Amniotic epithelial cell (primary cell): ENCODE measurements around the gene MAL.

ENCODE experiments used
- DNase-seq: peaks from one replicate; pipeline ENCODE4 v3.0.0-alpha.2; 2010; ENCODE audit warnings: low read depth

MAL gene

DNA sequence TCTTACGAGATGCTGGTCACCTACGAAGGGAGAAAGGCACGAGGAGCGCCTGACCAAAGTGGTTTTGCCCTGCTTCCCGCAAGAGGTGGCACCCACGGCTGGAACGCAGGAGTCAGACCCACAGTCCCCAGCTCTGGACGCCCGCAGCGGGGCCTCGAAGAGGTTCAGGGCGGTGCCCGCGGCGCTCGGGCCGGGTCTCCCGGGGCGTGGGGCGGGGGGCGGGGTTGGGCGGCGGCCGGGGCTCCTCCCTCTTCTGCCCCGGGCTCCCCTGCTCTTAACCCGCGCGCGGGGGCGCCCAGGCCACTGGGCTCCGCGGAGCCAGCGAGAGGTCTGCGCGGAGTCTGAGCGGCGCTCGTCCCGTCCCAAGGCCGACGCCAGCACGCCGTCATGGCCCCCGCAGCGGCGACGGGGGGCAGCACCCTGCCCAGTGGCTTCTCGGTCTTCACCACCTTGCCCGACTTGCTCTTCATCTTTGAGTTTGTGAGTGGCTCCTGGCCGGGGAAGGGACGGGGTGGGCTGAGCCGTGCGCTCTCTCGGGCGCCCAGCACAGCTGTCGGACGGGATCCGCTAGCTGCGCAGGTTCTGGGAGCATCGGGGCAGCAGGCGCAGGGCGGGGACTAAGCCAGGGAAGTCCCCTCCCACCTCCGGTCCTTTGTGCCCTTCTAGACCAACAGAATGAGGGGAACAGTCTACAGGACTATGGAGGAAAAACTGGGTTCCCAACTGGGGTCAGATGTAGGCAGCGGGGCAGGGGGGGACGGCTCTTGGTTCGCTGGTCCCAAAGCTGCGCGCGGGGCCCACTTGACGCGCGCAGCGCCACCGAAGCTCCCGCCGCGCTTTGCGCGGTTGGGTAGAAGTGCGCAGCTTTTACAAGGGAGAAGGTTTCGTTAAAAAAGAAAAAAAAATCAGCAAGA, at the start of gene MAL:
Gene MAL (plus strand): TSS at position 303 of the 914 bp plus-strand sequence. CDS start 85 bp downstream, at position 388.
- DNase-seq: no peak

DNA sequence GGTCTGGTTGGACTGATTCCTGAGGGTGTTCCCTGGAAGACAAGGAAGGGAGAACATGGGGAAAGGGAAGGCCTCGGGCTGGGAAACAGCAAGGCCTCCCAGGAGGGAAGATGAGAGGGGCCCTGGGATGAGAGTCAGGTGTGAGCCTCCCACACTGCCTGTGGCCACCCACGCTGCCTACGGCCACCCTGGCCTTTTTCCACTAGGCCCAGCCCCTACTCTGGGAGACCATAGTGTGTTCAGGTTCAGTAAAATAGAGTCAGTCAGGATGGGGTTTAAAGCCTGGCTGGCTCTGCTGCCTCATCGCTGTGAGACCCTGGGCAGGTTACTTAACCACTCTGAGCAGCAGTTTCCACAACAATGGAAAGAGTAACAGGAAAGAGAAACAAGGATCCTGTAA, 47.7 kb upstream of the MAL start:
- no peak for DNase-seq

DNA sequence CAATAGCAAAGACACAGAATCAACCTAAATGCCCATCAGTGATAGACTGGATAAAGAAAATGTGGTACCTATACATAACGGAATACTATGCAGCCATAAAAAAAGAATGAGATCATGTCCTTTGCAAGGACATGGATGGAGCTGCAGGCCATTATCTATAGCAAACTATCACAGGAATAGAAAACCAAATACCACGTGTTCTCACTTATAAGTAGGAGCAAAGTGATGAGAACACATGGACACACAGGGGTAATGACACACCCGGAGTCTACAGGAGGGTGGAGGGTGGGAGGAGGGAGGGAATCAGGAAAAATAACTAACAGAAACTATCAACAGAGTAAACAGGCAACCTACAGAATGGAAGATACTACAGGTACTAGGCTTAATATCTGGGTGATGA, 46.6 kb upstream of the MAL start:
- DNase-seq: no peak

DNA sequence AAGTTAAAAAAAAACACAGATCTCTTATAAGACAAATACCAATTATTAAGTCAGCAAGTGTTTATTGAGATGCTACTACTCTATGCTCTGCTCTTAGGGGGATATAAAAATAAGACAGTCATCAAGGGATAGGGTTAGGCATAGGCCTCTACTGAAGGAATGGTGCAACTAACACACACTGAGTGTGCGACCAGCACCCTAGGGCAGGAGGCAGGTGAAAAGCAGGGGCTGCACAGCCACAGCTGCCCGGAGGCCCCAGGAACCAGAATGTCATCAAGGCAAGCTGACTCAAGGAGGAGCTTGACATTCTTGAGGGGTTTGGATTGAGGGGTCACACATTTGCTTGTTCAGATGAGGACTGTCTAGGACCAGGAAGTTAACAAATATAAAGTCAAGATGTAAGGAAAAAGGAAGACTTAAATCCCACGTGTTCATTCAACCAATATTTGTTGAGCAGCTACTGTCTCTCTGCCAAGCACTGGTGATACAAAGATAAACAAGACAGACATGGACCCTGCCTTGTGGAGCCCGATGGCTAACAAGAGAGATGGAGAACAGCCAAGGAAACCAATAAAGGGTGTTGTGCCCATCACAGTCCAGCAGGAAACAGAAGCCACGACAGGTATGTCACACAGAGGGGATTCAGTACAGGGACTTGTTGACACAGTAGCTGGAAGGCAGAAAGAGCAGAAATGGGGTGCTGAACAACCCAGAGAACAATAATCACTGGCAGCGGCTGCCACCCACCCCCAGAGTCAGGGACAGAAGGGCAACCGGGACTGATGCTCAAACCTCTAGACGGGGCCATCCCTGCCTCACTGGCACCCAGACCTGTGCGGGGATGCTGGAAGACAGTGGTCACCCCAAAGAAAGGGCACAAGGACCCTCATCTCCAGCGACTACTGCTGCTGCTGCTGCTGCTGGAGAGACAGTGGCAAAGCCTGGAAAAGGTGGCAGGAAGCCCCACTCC, 45.8 kb upstream of the MAL start:
- DNase-seq: no peak

DNA sequence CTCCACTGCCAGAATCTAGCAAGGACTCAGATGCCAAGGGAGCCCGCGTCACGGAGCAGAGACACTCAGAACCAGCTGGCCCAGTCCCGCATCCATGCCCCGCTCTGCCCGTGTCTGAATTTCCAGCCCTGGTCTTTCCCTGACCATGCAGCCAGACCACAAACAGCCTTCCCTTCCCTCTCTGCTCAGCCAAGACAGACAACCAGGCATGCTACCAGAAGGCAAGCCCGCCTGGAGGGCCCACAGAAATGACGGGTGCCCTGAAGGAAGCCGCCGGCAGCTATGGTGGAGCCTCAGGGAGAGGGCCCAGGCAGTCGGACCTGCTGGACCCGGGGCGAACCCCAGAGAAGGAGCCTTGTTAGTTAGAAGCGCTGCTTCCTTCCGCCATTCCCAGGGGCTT, 45.1 kb upstream of the MAL start:
- no peak for DNase-seq

DNA sequence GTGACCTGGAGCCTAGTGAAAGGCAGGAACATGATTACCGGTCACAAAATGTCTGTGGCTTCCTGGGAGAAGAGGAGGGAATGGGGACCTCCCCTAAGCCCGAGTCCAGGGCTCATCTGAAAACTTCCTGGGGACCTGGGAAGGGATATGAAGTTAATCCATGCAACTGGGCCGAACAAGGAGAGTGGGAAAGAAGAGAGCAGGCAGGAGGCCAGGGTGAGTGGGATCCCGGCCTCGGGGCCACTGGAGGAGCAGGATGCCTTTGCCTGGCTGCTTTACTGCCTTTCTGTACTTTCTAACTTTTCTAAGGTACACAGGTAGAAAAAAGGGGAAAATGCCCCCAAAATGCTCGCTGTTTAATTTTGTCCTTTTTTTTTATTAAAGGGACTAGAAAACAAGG, 43.4 kb upstream of the MAL start:
- no peak for DNase-seq

DNA sequence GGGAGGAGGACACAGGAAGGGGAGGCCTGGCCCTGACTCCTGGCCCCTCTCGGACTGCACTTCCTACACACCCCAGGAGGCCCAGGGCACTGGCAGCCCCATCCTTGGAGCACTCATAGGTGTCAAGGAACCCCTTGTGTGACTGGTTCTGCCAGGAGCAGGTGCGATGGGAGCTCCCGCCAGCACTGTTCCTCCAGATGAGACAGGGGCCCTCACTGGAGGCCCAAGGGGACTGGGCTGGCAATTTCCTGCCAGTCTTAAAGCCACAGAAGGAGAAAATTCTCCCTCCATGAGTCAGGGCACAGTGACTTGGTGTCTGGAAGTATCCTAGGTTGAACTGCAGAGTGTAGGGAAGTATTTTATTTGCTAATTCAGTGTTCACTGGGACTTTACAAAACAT, 42.8 kb upstream of the MAL start:
- peak; percentile 2 for DNase-seq

DNA sequence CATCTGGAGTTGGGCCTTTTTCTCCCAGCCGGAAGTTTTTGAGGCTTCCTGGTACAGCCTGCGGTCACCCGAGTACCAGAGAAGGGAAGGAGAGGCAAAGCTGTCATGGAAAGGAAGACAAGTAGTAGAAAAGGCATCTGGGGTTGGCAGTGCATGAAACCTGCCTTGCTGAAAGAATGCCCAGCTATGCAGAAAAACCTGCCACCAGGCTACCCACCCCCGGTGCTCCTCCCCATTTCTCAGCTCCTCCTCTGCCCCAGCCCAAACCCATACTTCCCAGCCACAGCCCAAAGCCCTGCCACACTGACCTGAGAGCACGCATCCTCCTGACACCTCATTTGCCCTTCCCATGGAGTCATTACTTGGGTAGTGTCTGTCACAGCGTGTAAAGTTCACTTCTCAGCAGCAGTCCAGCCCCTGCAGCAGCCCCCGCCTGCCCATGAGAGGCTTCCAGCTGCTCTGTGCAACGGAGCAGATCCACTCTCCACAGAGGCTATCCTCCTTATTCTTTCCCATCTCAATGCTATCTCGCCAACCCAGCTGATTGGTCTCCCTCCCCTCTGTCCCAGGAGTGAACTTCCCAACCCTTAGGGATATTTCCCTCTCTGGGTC, 40.4 kb upstream of the MAL start:
- no peak for DNase-seq

DNA sequence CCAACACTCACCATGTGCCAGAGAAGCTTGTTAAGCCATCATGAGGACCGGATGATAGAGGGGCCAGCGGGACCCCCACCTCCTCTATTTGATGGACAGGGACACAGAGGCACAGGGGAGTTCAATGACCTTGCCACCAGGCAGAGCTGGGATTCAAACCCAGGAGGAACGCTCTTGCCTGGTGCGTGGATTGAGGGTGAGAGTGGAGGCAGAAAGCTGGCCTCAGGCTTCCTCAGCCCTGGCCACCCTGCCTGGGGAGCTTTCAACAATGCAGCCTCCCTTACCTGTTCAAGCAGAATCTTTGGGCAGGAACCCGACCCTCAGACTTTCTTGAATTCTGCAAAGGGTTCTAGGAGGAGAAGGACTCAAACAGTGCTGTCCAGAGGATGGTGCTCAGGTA, 39.9 kb upstream of the MAL start:
- DNase-seq: no peak

DNA sequence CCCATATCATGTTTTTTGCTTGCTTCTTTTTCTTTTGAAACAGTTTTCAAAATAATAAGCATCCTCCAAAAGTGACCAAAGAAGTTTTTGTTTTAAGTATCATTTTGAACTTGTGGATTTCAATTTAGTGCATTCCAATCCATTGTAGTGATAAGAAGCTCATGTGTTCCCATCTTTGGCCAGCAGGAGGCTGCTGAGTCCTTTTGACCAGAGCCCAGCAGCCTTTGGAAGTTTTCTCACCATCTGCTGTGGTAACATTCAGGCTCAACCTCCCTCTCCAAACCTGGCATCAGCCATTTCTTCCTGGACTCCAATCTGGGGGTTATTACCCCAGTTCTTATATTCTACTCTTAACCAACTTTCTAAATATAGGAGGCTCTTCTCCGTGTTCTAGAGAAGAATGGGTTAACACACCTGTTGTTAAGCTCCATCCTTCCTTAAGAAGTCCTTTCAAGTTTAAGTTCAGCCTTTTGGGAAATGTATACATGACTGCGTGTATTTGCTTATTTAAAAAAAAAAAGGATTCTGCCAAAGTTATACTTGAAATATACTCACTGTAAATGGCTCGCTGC, 39.0 kb upstream of the MAL start:
- peak; percentile 33 for DNase-seq

DNA sequence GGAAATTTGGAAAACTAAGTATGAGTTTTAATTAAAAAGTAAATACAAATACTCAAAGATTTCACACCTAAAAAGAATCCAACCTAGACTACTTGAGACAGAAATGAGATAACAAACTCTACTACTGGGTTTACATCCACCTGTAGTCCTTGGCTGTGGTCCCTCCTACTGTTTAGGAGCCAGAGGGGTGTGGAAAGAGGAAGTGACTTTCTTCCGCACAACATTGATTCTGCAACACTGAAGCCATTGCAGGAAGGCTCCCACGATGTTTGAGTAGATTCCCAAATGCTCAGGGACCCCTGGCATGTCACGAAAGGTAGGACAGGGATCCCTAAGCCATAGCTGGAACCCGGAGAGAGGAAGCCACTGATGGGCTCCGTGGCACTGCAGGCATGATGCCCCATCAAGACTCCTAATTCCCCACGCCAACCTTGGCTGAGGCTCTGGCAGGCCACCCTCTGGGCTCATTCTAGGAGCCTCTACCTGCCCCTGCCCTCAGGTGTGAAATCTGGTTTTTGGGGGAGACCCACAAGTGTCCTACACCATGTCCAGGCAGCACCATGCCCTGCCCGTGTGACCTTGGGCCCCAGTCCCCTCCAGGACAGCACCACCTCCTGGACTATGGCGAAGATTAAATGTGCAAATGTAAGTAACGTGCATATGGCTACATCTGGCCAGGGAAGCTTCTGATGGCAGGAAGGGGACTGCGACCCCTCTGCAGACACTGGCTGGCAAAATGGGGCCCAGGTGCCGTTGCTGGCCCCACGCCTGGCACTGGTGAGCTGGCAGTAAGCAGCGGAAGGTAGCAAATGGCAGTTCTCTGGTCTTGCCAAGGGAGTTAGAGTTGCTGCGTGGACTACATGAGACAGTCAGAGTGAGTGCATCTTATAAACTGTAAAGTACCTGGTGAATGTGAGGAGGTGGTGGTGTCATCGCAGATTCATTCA, 38.2 kb upstream of the MAL start:
- no peak for DNase-seq

DNA sequence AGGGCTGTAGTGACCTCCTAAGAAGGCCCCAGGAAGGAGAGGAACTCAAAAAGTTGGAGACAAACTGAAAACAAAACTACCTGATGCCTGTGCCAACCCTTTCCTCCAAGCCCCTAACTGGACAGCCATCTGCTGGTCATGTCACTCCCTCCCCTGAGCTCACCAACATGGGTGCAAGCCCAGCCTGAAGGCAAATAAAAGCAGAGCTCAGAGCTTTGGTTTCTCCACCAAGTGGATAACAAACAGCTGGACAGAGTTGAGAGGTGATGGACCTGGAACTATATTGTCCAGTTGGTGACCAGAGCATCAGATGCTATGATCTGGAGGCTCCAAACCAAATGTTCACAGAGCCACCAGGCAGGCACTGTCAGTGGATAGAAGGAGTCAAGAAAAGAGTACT, 34.6 kb upstream of the MAL start:
- no peak for DNase-seq

DNA sequence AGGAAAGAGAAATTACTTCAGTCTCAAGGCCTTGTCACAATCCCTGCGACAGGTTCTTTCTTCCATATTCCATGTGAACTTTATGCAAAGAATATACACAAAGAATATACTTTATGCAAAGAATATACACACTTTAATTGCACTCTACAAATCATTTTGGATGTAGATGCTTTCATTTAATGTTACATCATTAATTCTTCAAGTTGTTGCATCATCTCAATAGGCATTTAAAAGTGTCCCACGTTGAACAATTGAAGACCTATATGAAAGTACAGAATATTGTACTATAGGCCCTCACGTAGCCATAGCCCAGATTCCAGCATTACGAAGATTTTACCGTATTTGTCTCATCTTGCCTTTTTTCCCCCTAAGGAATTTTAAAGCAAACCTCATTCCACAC, 33.1 kb upstream of the MAL start:
- DNase-seq: no peak

DNA sequence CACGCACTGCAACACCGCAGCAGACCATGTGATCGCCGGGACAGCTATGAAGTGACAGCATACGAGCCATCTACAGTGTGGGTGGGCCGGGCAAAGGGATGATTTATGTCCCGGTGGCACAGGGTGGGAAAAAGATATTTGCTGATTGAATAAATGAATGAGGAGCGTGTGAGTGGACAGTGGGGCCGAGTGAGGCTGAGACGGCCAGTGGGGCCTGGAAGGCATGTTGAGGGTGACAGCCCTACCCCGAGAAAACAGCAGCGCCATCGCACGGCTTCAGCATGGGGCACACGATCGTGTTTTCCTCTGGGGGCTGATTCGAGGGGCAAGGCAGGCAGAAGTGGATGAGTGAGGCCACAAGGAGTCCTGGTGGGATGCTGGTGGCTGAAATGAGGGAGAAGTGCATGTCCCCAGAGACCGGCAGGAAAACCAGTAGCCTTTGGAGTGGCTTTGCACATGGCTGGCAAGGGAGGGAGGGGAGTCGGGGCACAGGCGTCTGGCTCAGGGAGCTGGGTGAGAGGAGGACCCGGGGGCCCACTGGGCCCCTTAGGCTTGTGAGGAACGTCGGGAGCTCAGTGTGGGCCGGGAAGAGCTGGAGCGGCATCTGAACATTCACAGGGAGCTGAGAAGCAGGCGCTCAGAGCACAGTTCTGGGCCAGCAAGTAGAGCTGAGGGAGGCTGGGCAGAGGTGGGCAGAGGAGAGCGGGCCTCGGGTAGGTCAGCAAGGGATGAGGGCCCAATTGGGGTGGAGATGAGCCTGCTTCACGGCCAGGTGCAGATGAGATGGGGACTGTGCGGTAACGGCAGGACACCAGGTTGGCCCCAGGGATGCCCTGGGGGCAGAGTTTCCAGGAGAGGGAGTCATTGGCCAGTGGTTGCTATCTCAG, 32.1 kb upstream of the MAL start:
- DNase-seq: no peak

DNA sequence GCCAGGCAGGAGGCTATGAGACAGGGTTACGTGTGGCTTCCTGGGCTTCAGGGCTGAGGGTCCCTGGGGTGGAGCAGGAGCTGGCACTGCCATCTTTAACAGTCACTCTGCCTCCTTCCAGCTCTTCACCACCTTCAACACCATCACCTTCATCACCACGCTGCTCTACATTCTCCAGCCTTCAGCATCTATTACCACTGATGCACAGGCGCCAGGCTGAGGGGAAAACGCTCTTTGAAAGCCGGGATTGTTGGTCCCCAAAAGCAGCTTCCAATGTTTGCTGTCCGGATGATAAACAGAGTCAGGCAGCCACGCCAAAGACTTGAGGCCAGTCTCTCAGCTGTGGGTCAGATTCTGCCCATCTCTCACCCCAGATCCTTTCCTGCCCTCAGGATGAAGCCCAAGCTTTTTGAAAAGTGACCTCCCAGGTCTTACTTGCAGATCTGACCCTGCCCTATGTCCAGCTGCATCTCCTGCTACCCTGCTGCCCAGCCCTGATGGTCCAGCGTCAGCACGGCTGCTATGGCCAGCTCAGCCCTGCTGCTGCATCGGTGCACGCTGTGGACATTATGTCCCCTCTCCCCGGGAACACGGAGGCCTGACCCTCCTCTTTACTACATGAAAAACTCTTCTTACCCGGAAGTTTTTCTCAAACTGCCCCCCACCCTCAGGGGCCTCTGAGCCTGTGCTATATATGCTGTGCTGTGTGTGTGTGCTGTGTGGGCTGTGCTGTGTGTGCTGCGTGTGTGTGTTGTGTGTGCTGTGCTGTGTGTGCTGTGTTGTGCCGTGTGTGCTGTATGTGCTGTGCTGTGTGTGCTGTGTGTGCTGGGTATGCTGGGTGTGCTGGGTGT, 31.2 kb upstream of the MAL start:
- no peak for DNase-seq

DNA sequence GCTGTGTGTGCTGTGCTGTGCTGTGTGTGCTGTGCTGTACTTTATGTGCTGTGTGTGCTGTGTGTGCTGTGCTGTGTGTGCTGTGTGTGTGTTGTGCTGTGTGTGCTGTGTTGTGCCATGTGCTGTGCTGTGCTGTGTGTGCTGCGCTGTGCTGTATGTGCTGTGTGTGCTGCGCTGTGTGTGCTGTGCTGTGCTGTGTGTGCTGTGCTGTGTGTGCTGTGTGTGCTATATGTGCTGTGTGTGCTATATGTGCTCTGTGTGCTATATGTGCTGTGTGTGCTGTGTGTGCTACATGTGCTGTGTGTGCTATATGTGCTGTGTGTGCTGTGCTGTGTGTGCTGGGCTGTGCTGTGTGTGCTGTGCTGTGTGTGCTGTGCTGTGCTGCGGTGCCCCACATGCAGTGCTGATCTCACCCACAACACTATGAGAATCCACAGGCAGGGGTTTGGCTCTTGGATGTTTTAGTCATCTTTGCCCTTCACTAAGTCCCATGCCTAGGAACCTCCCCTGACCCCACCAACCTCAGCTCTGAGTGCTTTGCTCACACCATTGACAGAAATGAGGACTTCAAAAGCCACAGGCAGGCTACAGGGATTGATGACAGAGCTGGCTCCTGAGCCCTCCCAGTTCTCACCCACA, 30.5 kb upstream of the MAL start:
- peak; percentile 10 for DNase-seq

DNA sequence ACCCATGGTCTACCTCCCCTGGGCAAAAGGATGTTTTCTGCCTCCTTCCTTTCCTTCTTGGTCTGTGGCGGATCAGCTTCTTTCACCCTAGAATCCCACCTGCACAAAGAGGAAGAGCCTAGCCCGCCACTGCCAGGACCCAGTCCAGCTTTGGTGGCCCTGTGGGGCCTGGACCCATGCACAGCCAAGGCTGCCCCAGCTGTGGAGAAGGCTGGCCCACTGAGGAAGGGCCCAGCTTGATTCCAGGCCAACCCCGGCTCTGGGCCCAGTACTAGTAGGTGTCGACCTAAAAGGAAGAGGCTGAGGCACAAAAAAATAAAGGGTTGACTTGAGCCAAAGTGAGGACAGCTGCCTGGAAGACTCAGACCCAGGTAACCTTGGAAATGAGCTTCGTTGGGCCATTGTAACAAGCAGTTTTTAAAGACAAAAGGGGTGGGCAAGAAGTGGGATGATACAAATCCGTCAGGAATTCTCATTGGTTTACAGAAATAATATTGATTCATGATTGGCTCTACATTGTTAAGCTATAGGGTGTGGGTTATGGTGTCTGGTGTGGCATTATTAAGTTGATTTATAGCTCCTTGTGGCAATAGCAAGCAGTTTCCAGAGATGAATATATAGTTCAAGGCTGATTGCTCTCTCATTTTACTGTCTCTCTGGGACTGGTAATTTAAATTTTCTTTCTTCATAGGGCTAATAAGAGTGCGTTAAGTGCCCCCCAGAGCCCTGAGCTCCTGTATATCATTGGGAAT, 29.8 kb upstream of the MAL start:
- no peak for DNase-seq
